SKM-1 (cell line): Measurements from ENCODE around the gene C6orf118.

Source experiments
- DNase-seq: peaks from one replicate; lab custom pipeline; 2025; ENCODE audit not compliant: unreplicated experiment; lab: John Stamatoyannopoulos, UW

Gene C6orf118

GRCh38 chr6:165308926-165309731 is at the start of gene C6orf118:
TSS of gene C6orf118 (minus strand) at chr6:165309605. CDS start at chr6:165309586, 19 bp downstream.
- DNase-seq = no peak

DNA sequence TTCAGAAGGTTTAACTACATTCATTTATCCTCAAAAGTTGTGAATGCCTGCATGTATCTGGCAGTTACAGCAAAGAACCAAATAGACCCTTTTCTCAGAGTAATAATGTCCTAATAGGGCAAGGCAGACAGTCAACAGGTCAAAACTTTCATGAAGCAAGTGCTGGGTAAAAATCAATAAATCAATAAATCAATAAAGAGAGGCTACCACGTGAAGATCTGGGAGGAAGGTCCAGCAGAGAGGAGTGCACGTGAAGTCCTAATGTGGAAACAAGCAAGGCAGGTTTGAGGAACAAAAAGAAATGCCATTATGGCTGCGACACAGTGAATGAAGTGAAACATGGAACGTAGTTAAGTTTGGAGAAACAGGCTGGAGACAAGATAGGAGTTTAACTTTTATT is 36.3 kb upstream of the C6orf118 start:
- no peak for DNase-seq

DNA sequence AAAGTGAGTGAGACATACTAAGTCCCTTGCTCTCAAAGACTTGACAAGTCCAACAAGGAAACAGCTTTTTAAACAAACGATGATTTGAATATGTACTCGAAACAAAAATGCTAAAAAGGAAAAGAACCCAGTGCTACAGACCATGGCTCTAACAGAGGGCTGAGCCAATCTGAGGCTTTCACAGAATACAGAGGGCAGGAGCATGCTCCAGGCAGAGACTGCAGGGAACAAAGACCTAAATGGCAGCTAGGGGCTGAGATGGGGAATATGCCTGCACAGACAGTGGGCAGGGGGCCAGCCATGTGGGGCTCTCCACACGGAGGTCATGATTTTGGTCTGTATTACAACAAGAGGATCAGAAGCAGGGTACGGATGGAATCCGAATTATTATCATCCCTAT is 31.1 kb upstream of the C6orf118 start:
- no peak for DNase-seq

DNA sequence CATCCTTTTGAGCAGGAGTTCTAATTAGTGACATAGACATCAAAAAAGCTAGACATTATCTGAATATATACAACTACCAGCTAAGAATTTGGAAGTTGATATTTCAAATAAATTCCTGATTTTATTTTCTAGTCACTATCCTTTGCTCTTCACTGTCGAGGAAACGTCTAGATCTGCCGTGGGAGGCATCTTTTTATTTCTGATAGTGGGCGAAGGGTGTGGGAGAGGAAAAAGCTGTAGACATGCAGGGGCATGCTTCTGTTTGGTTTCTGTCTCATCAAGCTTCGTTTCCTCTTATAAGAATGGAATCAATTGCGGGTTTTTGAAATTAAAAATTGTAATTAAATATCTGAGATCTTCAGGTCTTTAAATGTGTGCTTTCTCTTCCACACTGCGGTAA is 16.2 kb upstream of the C6orf118 start:
- no peak for DNase-seq

- DNase-seq = no peak
Measured at GRCh38 chr6:165321555-165322145, 12.2 kb upstream of the C6orf118 start.

DNA sequence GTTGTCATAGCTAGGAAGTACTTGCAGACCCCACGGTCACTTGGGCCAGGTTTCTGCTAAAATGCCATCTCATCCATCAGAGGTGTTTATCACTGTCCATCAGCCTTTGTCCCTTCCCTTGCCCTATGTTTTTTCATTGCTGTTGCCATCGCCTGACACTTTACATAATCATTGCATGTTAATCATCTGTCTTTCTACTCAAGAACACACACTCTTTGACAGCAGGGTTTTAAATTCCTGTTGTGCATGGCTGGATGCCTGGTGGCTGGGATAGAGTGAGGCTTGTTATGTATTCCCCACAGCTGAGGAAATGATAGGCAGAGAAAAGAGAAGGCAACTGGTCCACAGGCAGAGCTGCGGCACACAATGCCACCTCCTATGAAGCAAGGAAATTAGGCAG is 11.7 kb upstream of the C6orf118 start:
- no peak for DNase-seq

DNA sequence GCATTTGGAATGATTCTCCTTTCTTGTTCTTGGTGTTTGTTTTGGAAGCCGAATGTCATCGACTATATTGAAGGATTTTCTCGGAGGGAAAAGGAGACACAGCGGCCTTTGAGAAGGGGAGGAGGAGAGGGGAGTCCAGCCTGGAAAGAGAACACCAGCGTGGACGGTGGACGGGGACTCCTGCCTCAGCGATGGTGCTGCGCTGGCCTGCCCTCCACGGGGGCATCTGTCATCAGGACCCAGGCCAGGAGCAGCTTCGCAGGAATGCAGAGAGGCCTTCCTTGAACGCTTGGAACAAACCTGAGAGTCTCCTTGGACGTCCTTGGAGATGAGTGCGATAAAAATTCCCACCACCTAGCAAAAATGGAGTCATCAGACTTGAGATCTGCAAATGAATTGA is 8.3 kb upstream of the C6orf118 start:
- DNase-seq = no peak

DNA sequence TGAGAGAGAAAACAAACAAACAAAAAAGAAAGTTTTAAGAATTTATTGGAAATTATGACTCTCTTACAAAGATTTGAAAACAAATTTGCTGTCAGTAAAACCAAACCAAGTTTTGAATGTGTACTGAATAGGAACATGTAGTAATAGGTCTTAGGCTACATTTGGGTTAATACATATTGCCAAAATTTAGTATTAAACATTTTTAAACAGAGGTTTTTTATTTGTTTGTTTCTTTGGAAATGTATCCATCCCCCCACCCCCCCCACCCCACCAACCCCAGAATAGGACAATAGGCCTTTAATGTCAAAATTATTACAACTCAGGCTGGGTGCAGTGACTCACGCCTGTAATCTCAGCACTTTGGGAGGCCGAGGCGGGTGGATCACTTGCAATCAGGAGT is 2.5 kb downstream of the C6orf118 start:
- DNase-seq = no peak

GRCh38 chr6:165301372-165302246 is 7.8 kb downstream of the C6orf118 start:
- DNase-seq = no peak

DNA sequence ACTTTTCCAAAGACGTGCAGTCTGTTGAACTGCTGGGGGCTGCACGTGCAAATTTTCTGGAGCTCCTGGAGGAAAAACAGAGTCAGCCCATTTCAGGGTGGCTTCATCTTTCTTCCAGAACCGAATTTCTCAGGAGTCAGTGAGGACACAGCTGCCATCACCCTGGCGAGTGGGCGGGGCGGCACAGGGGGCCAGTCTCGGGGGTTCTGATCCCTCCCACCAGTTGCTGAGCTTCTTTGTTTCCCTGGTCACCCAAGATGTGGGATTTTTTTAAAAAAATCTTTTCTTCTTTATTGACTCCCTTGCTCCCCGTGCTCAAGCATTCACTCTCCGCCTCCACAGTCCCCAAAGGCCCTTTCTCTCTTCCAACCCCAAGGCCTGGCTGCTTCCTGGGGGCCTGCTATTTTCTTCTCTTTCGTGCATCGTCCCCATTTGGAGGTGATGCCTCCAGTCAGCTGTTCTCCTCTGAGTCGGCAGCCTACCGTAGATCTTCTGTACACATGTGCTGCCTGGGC is 8.9 kb downstream of the C6orf118 start:
- no peak for DNase-seq

- DNase-seq = no peak
Measured at GRCh38 chr6:165298875-165299274, 10.5 kb downstream of the C6orf118 start.

DNA sequence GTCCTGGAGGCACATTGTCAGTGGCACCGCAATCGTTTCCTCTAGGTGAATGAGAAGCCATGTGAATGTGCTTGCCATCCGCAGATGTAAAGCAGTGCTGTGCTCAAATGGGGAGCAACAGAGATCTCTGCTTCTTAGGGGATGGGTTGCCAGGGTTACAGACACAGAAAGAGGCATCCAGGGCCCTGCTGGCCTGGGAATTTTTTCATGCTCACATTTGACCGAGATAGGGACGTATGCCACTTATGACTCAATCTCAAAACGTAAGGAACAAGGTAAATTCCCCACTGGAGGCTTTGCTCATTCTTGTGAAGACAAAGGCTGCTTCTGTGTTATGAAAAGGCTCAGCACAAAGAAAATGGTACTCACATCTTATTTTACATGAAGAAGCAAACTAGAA is 11.0 kb downstream of the C6orf118 start:
- no peak for DNase-seq

GRCh38 chr6:165292657-165293056 is 16.7 kb downstream of the C6orf118 start:
- no peak for DNase-seq

DNA sequence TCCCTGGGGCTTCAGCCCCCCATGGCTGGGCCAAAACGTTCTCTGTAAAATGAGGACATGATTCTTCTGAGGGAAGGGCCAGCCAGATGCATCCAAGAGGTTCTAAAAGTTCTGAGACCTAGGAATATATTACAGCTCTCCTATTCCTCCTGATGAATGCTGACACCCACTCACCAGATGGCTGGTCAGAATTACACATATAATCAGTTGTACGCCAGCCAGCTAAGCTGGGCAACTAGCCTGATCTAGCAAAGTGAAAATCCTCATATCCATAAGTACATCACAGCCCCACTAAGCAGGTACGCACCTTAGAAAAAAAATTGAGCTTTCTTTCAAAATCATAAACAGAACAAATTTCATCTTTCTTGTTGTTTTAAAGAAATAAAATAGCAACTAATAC is 34.8 kb downstream of the C6orf118 start:
- DNase-seq = no peak

DNA sequence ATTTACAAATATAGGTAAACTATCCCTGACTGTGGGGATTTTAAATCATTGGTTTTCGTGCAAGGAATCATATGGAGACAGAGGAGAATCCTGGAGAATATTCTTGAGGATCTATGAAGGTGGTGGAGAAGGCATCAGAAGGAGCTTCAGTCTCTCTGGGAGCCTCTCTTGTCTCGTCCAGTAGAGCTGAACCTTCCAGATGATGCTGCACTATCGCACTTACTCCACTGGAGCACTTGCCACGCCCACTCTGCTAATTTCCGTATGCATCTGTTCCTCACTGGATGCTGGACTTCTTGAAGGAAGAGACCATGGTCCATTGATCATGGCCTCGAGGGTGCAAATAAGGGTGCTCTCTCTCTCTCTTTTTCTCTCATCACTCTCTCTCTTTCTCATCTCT is 36.8 kb downstream of the C6orf118 start:
- DNase-seq = no peak

GRCh38 chr6:165268987-165269386 is 40.4 kb downstream of the C6orf118 start:
- no peak for DNase-seq

GRCh38 chr6:165266621-165267020 is 42.8 kb downstream of the C6orf118 start:
- DNase-seq = no peak

DNA sequence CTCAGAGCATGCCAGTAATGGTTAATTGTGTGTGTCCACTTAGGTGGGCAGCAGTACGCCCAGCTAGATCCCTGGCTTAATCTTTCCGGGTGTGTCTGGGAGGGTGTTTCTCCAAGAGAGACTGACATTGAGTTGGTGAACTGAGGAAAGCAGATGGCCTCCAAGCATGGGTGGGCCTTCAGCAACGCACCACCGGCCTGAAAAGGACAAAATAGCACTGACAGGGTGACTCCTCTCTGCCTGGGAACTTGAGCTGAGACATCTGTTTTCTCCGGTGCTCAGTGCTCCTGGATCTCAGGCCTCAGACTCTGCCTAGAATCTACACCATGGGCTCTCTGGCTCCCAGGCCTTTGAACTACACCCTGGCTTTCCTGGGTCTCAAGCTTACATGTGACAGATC is 43.2 kb downstream of the C6orf118 start:
- no peak for DNase-seq

- no peak for DNase-seq
Measured at GRCh38 chr6:165260462-165260861, 48.9 kb downstream of the C6orf118 start.

DNA sequence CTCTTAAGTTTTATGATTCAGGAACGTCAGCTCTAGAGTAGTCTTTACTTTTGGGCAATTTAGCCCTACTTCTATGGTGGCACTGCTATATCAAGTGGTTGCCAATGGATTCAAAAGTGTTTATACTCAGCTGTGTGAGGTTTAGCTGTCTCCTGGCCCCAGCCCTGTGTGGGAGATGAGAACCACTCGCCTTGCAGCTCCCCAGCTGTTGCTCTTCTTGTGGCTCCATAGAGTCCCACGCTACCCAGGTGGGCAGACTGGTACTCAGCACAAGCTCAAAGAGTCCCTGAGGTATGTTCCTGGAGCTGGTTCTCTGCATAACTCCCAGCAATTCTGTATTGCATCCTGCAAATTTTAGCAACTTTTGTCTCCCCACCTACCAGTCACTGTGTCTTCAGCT is 59.6 kb downstream of the C6orf118 start:
- no peak for DNase-seq

DNA sequence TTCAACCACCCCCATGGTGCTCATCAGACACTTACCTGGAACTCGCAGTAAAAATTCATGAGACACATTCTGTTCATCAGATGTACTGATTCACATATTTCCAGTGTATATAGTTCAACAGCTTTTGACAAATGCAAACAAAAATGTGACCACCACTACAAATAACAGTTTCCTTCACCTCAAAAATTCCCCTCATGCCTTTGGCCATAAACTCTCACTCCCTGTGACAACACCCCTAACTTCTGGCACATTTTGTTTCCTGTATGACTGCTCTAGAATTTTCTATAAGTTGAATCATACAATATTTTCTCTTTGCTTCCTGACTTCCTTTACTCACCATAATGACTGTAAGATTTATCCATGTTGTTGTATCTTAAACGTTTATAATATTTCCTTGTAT is 63.7 kb downstream of the C6orf118 start:
- no peak for DNase-seq

DNA sequence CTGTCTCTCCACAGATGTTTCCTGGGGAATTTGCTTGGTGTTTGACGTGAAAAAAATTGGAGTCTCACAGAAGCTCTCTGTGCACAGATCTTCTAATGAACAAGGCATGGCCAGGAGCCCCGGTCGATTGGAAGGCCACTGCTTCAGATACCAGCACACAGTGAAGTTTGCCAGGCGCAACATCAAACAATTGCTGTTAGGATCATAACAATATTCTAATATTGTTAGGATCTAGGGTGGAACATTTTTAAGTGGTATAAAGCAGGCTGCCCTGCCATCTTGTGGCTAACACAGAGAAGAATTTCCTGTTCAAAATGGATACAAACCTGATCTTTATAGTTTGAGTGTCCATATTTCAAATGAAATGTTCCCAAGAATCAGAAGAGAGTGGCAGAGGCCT is 64.1 kb downstream of the C6orf118 start:
- DNase-seq = no peak
